ENCODE data around the gene GALNTL6.
"Not testable (repeated sequence)": the region's sequence is repeated elsewhere in the genome, so short reads cannot be mapped to it uniquely, and the experiment has no call there.

Gene GALNTL6

DNA sequence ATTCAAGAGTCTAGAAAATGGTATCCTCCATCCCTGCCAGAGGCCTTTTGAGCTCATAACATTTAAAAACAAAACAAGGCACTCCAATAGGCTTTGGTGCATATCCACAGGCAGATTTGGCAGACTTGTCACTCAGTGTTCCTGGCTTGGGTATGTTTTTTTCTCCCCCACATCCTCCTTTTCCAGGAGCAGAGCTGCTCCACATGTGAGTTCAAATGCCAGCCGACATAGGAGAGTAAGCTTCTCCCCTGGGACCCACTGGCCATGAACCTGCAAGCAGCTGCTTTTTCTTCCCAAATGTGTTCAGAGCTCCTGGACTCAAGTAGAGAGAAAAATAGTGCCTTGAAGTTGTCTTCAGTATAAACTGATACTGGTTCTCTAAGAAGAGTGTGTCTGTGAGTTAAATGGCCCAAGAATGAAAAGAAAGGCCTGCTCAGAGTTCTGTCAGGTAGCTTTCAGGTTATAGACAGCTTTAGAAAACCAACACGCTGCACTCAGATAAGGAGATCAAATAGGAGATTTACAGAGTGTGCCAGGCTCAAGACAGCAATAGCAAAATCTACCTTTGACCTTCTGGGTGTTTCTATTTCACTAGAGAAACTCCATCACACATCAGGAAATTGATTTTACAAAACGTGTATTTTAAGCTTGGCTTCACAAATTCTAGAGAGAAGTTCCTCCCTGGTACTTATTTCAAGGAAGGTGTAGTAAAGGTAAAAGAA lies 1192.9 kb downstream of the GALNTL6 start:
- DNase-seq (ENCODE audit: low read depth): no peak
- H3K4me3 ChIP-seq (ENCODE audit: low read depth, low read length): no peak overlapping the region

GRCh38 chr4:173008436-173008835 lies 1195.2 kb downstream of the GALNTL6 start:
- H3K4me3 ChIP-seq (ENCODE audit: low read depth, low read length): no peak overlapping the region
- DNase-seq (ENCODE audit: low read depth): no peak

- no peak for DNase-seq (ENCODE audit: low read depth)
- H3K4me3 ChIP-seq (ENCODE audit: low read depth, low read length): no peak overlapping the region
Measured at GRCh38 chr4:173009129-173009823, 1196.1 kb downstream of the GALNTL6 start.

- H3K4me3 ChIP-seq (ENCODE audit: low read depth, low read length): no peak overlapping the region
- DNase-seq (ENCODE audit: low read depth): no peak
Measured at GRCh38 chr4:173012608-173013007, 1199.4 kb downstream of the GALNTL6 start.

- no peak for DNase-seq (ENCODE audit: low read depth)
- H3K4me3 ChIP-seq (ENCODE audit: low read depth, low read length): no peak overlapping the region
Measured at GRCh38 chr4:173013232-173013930, 1200.2 kb downstream of the GALNTL6 start.

DNA sequence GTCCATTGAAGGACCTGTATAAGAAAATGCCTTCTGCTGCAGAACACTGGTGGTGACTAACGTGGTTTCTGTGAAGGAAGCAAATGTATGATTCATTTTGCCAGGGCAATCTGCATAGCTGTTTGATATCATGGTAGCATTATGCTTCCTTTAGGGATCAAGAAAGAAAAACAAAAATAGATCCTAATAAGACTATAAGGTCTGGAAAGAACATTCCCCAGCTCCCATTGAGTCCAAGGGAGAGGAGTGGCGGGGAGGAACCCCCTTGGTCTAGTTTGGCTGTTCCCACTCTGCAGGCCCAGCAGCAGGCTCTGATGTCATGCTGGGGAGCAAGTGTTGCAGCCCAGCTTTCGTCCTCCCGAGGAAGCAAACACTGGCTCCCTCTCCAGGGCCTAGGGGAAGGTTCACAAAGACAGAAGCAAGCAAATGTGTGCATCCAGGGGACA lies 1200.9 kb downstream of the GALNTL6 start:
- H3K4me3 ChIP-seq (ENCODE audit: low read depth, low read length): no peak overlapping the region
- DNase-seq (ENCODE audit: low read depth): peak; percentile 47

GRCh38 chr4:173014836-173015235 lies 1201.6 kb downstream of the GALNTL6 start:
- H3K4me3 ChIP-seq (ENCODE audit: low read depth, low read length): no peak overlapping the region
- DNase-seq (ENCODE audit: low read depth): no peak

- H3K4me3 ChIP-seq (ENCODE audit: low read depth, low read length): no peak overlapping the region
- DNase-seq (ENCODE audit: low read depth): no peak
Measured at GRCh38 chr4:173017802-173018201, 1204.6 kb downstream of the GALNTL6 start.

- no peak for DNase-seq (ENCODE audit: low read depth)
- no peak overlapping the region for H3K4me3 ChIP-seq (ENCODE audit: low read depth, low read length)
Measured at GRCh38 chr4:173018446-173018845, 1205.2 kb downstream of the GALNTL6 start.

DNA sequence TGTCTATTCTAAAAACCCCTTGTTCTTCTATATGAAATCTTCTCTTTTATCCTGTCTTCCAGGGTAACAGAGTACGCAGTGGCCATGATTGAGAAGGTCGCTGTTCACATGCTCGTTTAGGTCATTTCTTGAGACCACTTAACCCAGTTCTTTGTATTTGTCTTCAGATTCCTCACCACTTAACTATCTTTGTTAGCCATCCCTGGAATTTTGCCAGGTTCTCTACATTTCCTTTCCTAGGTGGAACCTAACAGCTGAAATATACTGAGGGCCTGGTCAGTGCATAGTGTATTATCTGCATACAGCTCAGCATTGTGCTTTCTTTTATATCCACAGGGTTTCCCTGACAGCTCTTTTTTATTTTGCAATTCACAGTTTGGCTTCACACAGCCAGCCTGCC lies 1206.5 kb downstream of the GALNTL6 start:
- no peak for DNase-seq (ENCODE audit: low read depth)
- H3K4me3 ChIP-seq (ENCODE audit: low read depth, low read length): no peak overlapping the region

GRCh38 chr4:173021746-173022573 lies 1208.8 kb downstream of the GALNTL6 start:
- not testable (repeated sequence) for DNase-seq (ENCODE audit: low read depth); H3K4me3 ChIP-seq (ENCODE audit: low read depth, low read length)

- no peak for DNase-seq (ENCODE audit: low read depth)
Measured at GRCh38 chr4:173024203-173024602, 1211.0 kb downstream of the GALNTL6 start.

DNA sequence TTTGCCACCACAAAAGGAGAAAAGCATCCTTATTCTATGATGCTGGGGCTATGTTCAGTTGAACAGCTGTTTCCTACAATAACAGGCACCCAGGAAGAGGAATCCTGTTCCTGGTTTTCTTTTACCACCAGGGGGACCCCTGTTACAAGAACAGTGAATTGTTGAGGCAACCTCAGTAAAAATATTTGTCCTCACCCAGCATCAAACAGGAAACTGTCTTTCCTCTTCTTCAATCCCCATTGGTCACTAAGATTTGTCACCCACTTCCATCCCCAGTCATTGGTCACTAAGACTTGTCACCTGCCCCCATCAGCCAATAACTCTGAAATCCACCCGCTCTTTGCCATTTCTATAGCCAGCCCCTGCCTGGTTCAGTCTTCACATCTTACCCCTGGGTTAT lies 1211.9 kb downstream of the GALNTL6 start:
- peak; percentile 41 for DNase-seq (ENCODE audit: low read depth)
- H3K4me3 ChIP-seq (ENCODE audit: low read depth, low read length): no peak overlapping the region

More at GRCh38 chr4:173024203-173024602, 1211.0 kb downstream of the GALNTL6 start:
- no peak overlapping the region for H3K4me3 ChIP-seq (ENCODE audit: low read depth, low read length)

- H3K4me3 ChIP-seq (ENCODE audit: low read depth, low read length): no peak overlapping the region
- no peak for DNase-seq (ENCODE audit: low read depth)
Measured at GRCh38 chr4:173037242-173037641, 1224.0 kb downstream of the GALNTL6 start.

GRCh38 chr4:173038192-173038896 lies 1225.1 kb downstream of the GALNTL6 start:
- H3K4me3 ChIP-seq (ENCODE audit: low read depth, low read length): no peak overlapping the region

GRCh38 chr4:173039617-173040577 lies 1226.7 kb downstream of the GALNTL6 start:
- DNase-seq (ENCODE audit: low read depth): peak; percentile 30
- no peak overlapping the region for H3K4me3 ChIP-seq (ENCODE audit: low read depth, low read length)

More at GRCh38 chr4:173038192-173038896, 1225.1 kb downstream of the GALNTL6 start:
- no peak for DNase-seq (ENCODE audit: low read depth)

DNA sequence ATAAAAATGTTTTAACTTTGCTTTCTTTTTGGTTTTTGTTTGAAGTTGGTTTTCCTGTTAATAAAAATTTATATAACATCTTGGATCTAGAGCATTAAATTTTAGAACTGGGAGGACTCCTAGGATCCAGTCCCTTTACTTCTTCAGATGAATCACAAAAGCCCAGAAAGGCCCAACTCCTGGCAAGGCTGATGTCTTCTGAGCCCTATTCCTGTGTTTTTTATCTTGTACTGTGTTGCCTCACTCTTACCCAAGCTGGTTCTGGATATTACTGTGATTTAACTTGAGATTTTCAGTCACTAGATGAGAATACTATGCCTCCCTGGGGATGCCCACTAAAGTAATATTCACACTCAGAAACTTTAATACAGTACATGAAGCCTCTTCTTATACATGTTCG lies 1228.3 kb downstream of the GALNTL6 start:
- no peak overlapping the region for H3K4me3 ChIP-seq (ENCODE audit: low read depth, low read length)
- no peak for DNase-seq (ENCODE audit: low read depth)

GRCh38 chr4:173042139-173042538 lies 1228.9 kb downstream of the GALNTL6 start:
- DNase-seq (ENCODE audit: low read depth); H3K4me3 ChIP-seq (ENCODE audit: low read depth, low read length): not testable (repeated sequence)

Data from skeletal muscle cell (primary cell).